ENCODE results near the gene LRRC3. TPM values are rescaled to one million over a fixed set of nuclear protein-coding genes. Genes with fewer than 3 reads are reported as not detected.
"Not testable (repeated sequence)": the region's sequence is repeated elsewhere in the genome, so short reads cannot be mapped to it uniquely, and the experiment has no call there.

The LRRC3 gene
- total RNA-seq, 4 donors from 2014 or later, result 1.7 to 6.6 (median 2.2) TPM

GRCh38 chr21:44498280-44499210 lies 43.2 kb downstream of the LRRC3 start:
- no peaks in the 10 kb centered on the region for H3K27me3 ChIP-seq
- H3K27ac ChIP-seq, result no peak overlapping the region
- TF ChIP-seq, protein P1, sequence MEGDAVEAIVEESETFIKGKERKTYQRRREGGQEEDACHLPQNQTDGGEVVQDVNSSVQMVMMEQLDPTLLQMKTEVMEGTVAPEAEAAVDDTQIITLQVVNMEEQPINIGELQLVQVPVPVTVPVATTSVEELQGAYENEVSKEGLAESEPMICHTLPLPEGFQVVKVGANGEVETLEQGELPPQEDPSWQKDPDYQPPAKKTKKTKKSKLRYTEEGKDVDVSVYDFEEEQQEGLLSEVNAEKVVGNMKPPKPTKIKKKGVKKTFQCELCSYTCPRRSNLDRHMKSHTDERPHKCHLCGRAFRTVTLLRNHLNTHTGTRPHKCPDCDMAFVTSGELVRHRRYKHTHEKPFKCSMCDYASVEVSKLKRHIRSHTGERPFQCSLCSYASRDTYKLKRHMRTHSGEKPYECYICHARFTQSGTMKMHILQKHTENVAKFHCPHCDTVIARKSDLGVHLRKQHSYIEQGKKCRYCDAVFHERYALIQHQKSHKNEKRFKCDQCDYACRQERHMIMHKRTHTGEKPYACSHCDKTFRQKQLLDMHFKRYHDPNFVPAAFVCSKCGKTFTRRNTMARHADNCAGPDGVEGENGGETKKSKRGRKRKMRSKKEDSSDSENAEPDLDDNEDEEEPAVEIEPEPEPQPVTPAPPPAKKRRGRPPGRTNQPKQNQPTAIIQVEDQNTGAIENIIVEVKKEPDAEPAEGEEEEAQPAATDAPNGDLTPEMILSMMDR (IDR thresholded peaks at IDR 0.05), result no peak
- no peak for TF ChIP-seq POLR2A (IDR thresholded peaks at IDR 0.05)

DNA sequence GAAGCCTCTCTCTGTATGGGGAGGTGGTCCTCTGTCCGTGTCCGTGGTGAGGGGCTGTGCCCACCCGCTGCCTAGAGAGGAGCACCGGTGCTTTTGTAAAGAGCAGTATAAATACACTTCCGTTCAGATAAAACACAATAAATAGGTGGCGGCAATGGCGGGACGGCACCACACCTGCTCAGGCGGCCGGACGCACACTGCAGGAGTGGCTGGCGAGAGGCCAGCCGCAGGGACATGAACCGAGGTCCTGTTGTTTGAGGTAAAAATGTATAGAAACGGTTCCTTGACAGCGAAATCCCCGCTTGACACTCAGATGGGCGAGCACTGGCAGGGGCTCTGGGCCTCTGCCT lies 43.9 kb downstream of the LRRC3 start:
- H3K36me3 ChIP-seq, result no peaks in the 10 kb centered on the region
- DNase-seq, result no peak
- H3K4me1 ChIP-seq, result no peaks in the 10 kb centered on the region
- H3K4me3 ChIP-seq, result no peak overlapping the region
- no peaks in the 10 kb centered on the region for H3K27me3 ChIP-seq
- no peak for TF ChIP-seq POLR2A (IDR thresholded peaks at IDR 0.05)
- TF ChIP-seq, protein P1 (IDR thresholded peaks at IDR 0.05), result no peak
- H3K27ac ChIP-seq, result no peak overlapping the region
- H3K9me3 ChIP-seq, result no peaks in the 10 kb centered on the region

More at GRCh38 chr21:44498280-44499210, 43.2 kb downstream of the LRRC3 start:
- no peaks in the 10 kb centered on the region for H3K36me3 ChIP-seq
- H3K9me3 ChIP-seq, result peaks cover 0 to under 1% (median 0%) of the 10 kb centered on the region in 4 donors
- no peak for DNase-seq
- no peaks in the 10 kb centered on the region for H3K4me1 ChIP-seq
- no peak overlapping the region for H3K4me3 ChIP-seq

DNA sequence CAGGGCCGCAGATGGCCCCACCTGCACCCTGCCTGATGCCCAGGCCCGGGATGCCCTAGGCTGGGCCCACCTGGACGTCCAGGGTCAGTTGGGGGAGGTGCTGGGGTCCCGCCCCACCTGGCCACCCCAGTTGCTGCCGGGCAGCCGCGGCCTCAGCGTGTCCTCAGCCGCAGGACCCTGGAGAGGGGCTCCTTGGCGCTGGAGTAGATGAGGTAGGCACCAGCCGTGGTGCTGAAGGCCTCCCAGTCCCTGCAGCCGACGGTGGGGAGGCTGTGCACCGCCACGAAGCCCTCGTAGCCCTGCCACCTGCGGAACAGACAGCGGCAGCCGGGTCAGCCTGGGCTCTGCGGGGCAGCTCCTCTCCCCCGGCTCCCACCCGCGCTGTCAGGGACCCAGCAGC lies 44.3 kb downstream of the LRRC3 start:
- Histone ChIP-seq H3K4me1 (no peaks in the 10 kb centered on the region), H3K36me3 (no peaks in the 10 kb centered on the region), H3K9me3 (no peaks in the 10 kb centered on the region), H3K4me3 (no peak overlapping the region), H3K27ac (no peak overlapping the region), H3K27me3 (no peaks in the 10 kb centered on the region)
- TF ChIP-seq, protein P1 (IDR thresholded peaks at IDR 0.05), result no peak
- no peak for TF ChIP-seq POLR2A (IDR thresholded peaks at IDR 0.05)
- no peak for DNase-seq

DNA sequence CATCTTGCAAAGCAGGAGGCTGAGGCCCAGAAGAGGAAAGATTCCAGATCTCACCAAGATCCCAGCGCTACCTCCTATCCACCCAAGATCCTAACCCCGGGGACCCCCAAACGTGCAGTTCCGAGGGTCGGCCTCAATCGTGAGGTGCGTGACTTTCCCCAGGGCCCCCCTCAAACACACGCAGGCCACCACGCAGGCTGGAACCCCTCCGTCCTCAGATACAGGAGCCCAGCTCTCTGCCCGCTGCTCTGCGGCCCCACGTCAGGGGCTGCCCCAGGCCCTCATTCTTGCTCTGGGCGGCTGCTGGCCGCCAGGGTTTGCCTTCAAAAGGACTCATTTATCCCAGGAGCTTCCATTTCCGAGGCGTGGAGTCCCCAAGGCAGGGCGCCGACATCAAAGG lies 44.8 kb downstream of the LRRC3 start:
- no peak overlapping the region for H3K27ac ChIP-seq
- no peaks in the 10 kb centered on the region for H3K4me1 ChIP-seq
- no peaks in the 10 kb centered on the region for H3K36me3 ChIP-seq
- TF ChIP-seq POLR2A (IDR thresholded peaks at IDR 0.05), result no peak
- TF ChIP-seq, protein P1 (IDR thresholded peaks at IDR 0.05), result no peak
- DNase-seq, result no peak
- H3K27me3 ChIP-seq, result no peaks in the 10 kb centered on the region
- no peaks in the 10 kb centered on the region for H3K9me3 ChIP-seq
- no peak overlapping the region for H3K4me3 ChIP-seq

DNA sequence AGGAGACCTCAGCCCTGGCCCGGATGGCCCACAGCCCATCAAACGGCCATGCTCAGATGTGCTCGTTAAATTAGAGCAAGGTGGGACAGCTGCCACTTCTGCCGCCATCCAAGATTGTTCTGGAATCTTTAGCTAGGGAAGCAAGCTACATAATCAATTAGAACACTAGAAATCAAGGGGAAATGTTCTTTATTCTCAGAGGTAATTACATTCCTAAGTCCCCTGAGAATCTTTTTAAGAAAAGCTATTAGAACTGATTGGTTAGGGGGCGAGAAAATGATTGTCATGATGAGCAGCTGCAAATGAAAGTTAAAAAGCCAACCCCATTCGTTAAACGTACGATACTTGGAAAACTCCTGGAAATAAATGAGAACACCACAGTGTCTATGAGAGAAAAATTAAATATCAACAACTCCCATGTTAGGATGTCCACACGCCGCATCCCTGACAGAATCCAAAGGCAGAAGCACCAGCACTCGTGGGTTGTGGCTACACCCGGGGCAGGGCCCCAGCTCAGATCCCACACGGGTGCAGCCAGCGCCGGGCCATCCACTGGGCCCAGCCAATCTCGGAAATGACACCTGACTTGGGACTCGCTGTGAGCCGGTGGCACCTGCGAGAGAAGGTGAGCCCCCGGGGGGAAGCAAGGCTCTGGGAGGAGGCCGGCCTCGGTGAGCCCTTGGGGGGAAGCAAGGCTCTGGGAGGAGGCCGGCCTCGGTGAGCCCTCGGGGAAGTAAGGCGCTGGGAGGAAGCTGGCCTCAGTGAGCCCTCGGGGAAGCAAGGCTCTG lies 47.1 kb downstream of the LRRC3 start:
- H3K27ac ChIP-seq, result no peak overlapping the region
- no peaks in the 10 kb centered on the region for H3K4me1 ChIP-seq
- H3K9me3 ChIP-seq, result no peaks in the 10 kb centered on the region
- H3K36me3 ChIP-seq, result no peaks in the 10 kb centered on the region
- H3K27me3 ChIP-seq, result no peaks in the 10 kb centered on the region
- DNase-seq, result no peak
- H3K4me3 ChIP-seq, result no peak overlapping the region
- TF ChIP-seq POLR2A (IDR thresholded peaks at IDR 0.05), result no peak
- TF ChIP-seq, protein P1 (IDR thresholded peaks at IDR 0.05), result no peak

DNA sequence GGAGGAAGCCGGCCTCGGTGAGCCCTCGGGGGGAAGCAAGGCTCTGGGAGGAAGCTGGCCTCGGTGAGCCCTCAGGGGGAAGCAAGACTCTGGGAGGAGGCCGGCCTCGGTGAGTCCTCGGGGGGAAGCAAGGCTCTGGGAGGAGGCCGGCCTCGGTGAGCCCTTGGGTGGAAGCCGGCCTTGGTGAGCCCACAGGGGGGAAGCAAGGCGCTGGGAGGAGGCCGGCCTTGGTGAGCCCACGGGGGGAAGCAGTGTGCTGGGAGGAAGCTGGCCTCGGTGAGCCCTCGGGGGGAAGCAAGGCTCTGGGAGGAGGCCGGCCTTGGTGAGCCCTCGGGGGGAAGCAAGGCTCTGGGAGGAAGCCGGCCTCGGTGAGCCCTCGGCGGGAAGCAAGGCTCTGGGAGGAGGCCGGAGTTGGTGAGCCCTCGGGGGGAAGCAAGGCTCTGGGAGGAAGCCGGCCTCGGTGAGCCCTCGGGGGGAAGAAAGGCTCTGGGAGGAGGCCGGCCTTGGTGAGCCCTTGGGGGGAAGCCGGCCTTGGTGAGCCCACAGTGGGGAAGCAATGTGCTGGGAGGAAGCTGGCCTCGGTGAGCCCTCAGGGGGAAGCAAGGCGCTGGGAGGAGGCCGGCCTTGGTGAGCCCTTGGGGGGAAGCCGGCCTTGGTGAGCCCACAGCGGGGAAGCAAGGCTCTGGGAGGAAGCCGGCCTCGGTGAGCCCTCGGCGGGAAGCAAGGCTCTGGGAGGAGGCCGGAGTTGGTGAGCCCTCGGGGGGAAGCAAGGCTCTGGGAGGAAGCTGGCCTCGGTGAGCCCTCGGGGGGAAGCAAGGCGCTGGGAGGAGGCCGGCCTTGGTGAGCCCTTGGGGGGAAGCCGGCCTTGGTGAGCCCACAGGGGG lies 47.9 kb downstream of the LRRC3 start:
- H3K4me1 ChIP-seq, H3K27ac ChIP-seq, H3K4me3 ChIP-seq, H3K36me3 ChIP-seq, H3K27me3 ChIP-seq, H3K9me3 ChIP-seq, DNase-seq: not testable (repeated sequence)

Data from Peyer's patch (tissue), 4 donors.